Activated CD8-positive, alpha-beta T cell treated with anti-CD3 and anti-CD28 coated beads, Interleukin-2, amount 10 ng/mL, durations not matched to agents 7 days and 5 days (primary cell): ENCODE measurements around the gene CAVIN3. TPM values are rescaled to one million over a fixed set of nuclear protein-coding genes. Genes with fewer than 3 reads are reported as not detected.

Source experiments
- ATAC-seq: fragments of 150-1000 bp; cut with Tn5 transposase; one replicate; pipeline ENCODE4 v1.10.0; 2021; ENCODE audit warnings: moderate library complexity
- CTCF ChIA-PET: fragments of 350-600 bp; sonication (Branson Sonifier 250); formaldehyde crosslinking; loops from one replicate; lab custom pipeline; 2021; ENCODE audit warnings: antibody characterized with exemption; lab: Charles Lee
- POLR2A ChIA-PET: fragments of 350-600 bp; sonication (Branson Sonifier 250); formaldehyde crosslinking; loops from one replicate; lab custom pipeline; 2021; ENCODE audit warnings: antibody characterized with exemption; lab: Charles Lee
- DNase-seq: peaks from one replicate; pipeline ENCODE4 v3.0.0-alpha.2; 2020
- H3K27ac Mint-ChIP-seq: one replicate; pipeline ENCODE4 v1.8.0; 2021; ENCODE audit warnings: mild to moderate bottlenecking, mixed read lengths
- H3K27me3 Mint-ChIP-seq: one replicate; pipeline ENCODE4 v1.8.0; 2021; ENCODE audit warnings: low read depth, mixed read lengths
- H3K36me3 Mint-ChIP-seq: one replicate; pipeline ENCODE4 v1.8.0; 2021; ENCODE audit warnings: low read depth, mixed read lengths
- H3K4me1 Mint-ChIP-seq: one replicate; pipeline ENCODE4 v1.8.0; 2021; ENCODE audit warnings: low read depth, mixed read lengths
- H3K4me3 Mint-ChIP-seq: one replicate; pipeline ENCODE4 v1.8.0; 2021; ENCODE audit warnings: mild to moderate bottlenecking, mixed read lengths
- H3K9me3 Mint-ChIP-seq: one replicate; pipeline ENCODE4 v1.8.0; 2022; ENCODE audit warnings: mixed read lengths; ENCODE audit not compliant: insufficient read depth
- total RNA-seq, 2 experiments: library from RNA; stranded (reverse); gene quantifications; one replicate each; pipeline ENCODE4 v1.2.3, GENCODE V29; 2021

The CAVIN3 gene
- total RNA-seq, 2 experiments from 2014 or later: 1.0 to 1.2 TPM

DNA sequence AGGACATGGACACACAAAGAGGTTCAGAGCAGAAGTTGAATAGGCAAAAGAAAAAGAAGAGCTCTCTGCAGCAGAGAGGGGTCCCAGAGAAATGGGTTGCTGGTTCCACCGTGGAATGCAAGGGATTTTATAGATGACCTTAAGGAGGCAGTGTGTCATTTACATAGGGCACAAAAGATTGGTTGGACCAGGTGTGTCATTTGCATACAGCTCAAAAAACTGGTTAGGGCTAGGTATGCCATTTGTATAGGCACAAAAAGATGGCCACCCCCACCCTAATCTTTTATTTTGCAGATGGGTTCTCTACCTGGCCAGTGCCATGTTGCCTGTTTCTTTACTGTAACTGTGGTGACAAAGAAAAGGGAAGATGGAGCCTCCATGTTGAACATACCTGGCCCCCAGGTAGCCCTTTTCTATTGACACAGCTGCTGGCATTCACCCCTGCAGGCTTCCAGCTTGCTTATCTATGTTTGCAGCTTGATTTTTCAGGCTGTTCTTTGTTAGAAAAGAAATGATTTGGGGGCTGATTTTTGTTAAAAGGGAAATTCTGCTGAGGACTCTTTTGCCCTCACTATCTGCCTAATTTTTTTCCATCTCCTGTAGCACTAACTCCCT, 3.1 kb upstream of the CAVIN3 start:
- H3K9me3 Mint-ChIP-seq: no peaks in the 10 kb centered on the region
- H3K27me3 Mint-ChIP-seq: peaks cover 12% of the 10 kb centered on the region
- H3K4me1 Mint-ChIP-seq: peaks cover 30% of the 10 kb centered on the region
- no peak for ATAC-seq
- H3K27ac Mint-ChIP-seq: no peak overlapping the region
- H3K4me3 Mint-ChIP-seq: no peak overlapping the region
- POLR2A ChIA-PET: no interaction called here
- H3K36me3 Mint-ChIP-seq: no peaks in the 10 kb centered on the region
- no peak for DNase-seq
- CTCF ChIA-PET: interaction anchor here (0.9 to 5.2 kb wide), 4 partner anchors 28 to 40 kb away, joined by 3 to 28 read pairs (median 10); no protein-coding TSS in a partner anchor

DNA sequence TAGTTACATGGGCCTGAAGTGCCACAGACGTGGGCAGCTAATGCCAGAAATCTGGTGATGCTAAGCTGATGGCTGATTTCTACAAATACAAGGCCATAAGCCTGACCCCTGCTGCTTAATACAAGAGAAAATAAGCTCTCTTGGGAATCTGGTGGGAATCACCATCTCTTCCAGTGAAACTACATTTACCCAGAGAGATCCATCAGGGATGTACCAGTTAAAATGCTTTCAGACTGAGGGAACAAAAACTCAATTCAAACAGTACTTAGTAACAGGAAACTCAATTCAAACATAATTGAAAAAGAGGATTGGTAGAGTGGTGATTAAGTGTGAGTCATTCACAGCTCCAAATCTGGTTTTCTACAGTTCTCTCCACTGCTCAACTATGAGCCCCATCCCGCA, 1.7 kb upstream of the CAVIN3 start:
- DNase-seq: no peak
- peaks cover 30% of the 10 kb centered on the region for H3K4me1 Mint-ChIP-seq
- no peak for ATAC-seq
- ChIA-PET POLR2A (interaction anchor here (1.0 kb wide), 1 partner anchor 159 kb away, joined by 3 read pairs; the partner anchor contains the start of genes ARFIP2 and TIMM10B), CTCF (interaction anchor here (0.7 to 5.2 kb wide), 6 partner anchors 9 to 57 kb away, joined by 3 to 28 read pairs (median 5); no protein-coding TSS in a partner anchor)
- H3K27me3 Mint-ChIP-seq: peaks cover 18% of the 10 kb centered on the region
- no peak overlapping the region for H3K4me3 Mint-ChIP-seq
- peak overlapping the region; percentile 41 for H3K27ac Mint-ChIP-seq
- no peaks in the 10 kb centered on the region for H3K9me3 Mint-ChIP-seq
- H3K36me3 Mint-ChIP-seq: no peaks in the 10 kb centered on the region

DNA sequence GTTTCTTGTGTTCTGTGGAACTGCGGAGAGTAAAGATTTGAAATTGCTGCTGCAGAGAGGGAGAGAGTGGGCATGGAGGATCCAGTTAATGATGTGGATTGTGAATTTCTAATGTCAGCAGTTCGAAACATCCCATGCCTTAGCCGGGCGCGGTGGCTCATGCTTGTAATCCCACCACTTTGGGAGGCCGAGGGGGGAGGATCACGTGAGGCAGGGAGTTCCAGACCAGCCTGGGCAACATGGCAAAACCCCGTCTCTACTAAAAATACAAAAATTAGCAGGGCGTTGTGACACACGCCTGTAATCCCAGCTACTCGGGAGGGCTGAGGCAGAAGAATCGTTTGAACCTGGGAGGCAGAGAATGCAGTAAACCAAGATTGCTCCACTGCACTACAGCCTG, 1.1 kb upstream of the CAVIN3 start:
- Mint-ChIP-seq H3K4me1 (peaks cover 30% of the 10 kb centered on the region), H3K27me3 (peaks cover 20% of the 10 kb centered on the region), H3K27ac (peak overlapping the region; percentile 50), H3K36me3 (no peaks in the 10 kb centered on the region), H3K9me3 (no peaks in the 10 kb centered on the region), H3K4me3 (peak overlapping the region; percentile 69)
- ChIA-PET CTCF (interaction anchor here (1.5 to 5.2 kb wide), 2 partner anchors 36 to 42 kb away, joined by 5 to 28 read pairs; no protein-coding TSS in a partner anchor), POLR2A (no interaction called here)
- ATAC-seq (no peak), DNase-seq (no peak)

DNA sequence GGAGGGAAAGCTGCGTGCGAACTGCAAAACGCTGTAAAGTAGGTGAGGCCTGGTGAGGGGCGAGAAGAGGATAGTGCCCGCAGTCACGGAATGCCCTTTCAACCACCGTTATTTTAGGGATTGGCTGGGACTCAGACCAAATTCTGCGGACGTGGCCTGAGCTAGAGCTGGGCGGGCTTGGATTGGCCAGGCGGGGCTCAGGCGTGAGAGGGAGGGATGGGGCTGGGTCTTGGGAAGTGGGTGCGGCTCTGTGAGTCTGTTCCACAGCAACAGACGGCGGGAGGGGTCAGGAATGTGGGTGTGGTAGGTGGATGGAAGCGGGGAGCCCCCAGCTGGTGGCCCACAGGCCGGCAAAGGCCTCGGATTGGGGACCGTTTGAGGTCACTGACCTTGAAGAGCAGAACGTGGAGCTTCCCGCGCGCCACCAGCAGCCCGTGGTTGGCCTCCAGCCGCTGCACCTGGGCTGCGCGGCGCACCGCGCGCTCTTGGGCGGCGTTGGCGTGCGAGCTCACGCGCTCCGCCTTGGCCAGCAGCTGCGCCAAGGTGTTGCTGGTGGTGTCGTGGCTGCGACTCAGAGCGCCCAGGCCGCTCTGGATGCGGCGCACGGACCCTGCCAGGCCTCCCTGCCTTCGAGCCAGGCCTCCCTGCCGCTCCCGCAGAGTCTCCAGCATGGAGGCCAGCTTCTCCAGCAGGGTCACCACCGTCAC, 444 bp downstream of the CAVIN3 start:
- H3K27me3 Mint-ChIP-seq: peaks cover 24% of the 10 kb centered on the region
- POLR2A ChIA-PET: interaction anchor here (0.5 to 1.2 kb wide), 2 partner anchors 48 to 578 kb away, joined by 3 read pairs; no protein-coding TSS in a partner anchor
- H3K4me1 Mint-ChIP-seq: peaks cover 30% of the 10 kb centered on the region
- H3K27ac Mint-ChIP-seq: peak overlapping the region; percentile 53
- H3K36me3 Mint-ChIP-seq: no peaks in the 10 kb centered on the region
- H3K4me3 Mint-ChIP-seq: peak overlapping the region; percentile 49
- CTCF ChIA-PET: interaction anchor here (0.9 to 5.2 kb wide), 5 partner anchors 14 to 68 kb away, joined by 4 to 28 read pairs (median 7); no protein-coding TSS in a partner anchor
- H3K9me3 Mint-ChIP-seq: no peaks in the 10 kb centered on the region
- peak; percentile 60 for ATAC-seq
- peak; percentile 31 for DNase-seq

- H3K27ac Mint-ChIP-seq: peak overlapping the region; percentile 53
- H3K4me1 Mint-ChIP-seq: peaks cover 30% of the 10 kb centered on the region
- H3K36me3 Mint-ChIP-seq: no peaks in the 10 kb centered on the region
- ChIA-PET POLR2A (interaction anchor here (1.2 kb wide), 1 partner anchor 48 kb away, joined by 3 read pairs; no protein-coding TSS in a partner anchor), CTCF (interaction anchor here (0.9 to 5.2 kb wide), 6 partner anchors 14 to 68 kb away, joined by 4 to 28 read pairs (median 12); no protein-coding TSS in a partner anchor)
- H3K4me3 Mint-ChIP-seq: peak overlapping the region; percentile 49
- peaks cover 30% of the 10 kb centered on the region for H3K27me3 Mint-ChIP-seq
- ATAC-seq: no peak
- DNase-seq: no peak
- H3K9me3 Mint-ChIP-seq: no peaks in the 10 kb centered on the region
These were observed 1.1 kb downstream of the CAVIN3 start for GRCh38 chr11:6319001-6319703.

- Mint-ChIP-seq H3K4me3 (no peak overlapping the region), H3K27ac (no peak overlapping the region), H3K9me3 (no peaks in the 10 kb centered on the region), H3K4me1 (peaks cover 30% of the 10 kb centered on the region), H3K36me3 (no peaks in the 10 kb centered on the region), H3K27me3 (peaks cover 34% of the 10 kb centered on the region)
- ATAC-seq (no peak), DNase-seq (no peak)
- POLR2A ChIA-PET: no interaction called here
- CTCF ChIA-PET: interaction anchor here (0.7 to 5.1 kb wide), 8 partner anchors 16 to 117 kb away, joined by 3 to 28 read pairs (median 4); no protein-coding TSS in a partner anchor
These were observed 2.1 kb downstream of the CAVIN3 start for GRCh38 chr11:6318204-6318603.

DNA sequence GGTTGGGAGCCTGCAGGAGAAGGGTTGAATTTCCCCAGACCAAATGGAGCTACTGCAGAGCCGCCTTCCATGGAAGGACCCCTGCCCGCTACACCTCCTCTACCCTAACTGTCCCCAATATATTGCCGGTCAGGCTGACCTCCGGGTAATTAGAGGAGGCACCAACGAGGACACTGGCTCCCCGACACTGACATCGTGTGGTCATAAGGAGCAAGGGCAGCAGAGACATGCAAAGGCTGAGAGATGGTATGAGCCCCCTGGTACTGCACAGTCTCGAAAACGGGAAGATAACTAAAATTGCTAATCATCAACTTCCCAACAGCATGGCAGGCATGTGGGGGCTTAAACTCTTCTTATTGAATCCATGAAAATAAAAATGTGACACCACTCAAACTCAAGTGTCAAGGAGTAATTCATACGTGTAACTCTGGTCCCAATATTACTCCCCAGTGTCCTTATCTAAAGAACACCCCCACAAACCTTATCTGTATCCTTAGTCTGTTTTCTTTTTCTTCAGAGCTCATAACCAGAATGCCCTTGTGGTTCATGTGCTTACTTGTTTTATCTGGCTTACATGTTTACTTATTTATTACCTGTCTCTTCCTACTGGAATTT, 4.4 kb downstream of the CAVIN3 start:
- H3K27me3 Mint-ChIP-seq: peaks cover 37% of the 10 kb centered on the region
- peak; percentile 52 for ATAC-seq

DNA sequence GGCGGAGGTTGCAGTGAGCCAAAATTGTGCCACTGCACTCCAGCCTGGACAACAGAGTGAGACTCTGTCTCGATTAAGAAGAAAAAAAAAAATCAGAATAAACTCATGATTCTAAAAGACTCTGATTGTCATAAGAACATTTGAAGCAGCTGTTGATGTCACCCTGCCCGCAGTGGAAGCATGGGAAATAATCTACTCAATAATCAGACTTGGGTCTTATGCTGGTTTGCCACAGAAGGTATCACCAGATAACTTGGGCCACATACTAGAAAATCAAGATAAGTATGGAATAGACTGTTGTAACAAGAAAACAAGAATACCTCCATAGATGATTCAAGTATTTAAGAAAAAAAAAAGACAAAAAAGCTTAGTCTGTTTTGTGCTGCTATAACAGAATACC, 8.2 kb downstream of the CAVIN3 start:
- no peak overlapping the region for H3K27ac Mint-ChIP-seq
- H3K36me3 Mint-ChIP-seq: no peaks in the 10 kb centered on the region
- peaks cover 41% of the 10 kb centered on the region for H3K27me3 Mint-ChIP-seq
- no peak overlapping the region for H3K4me3 Mint-ChIP-seq
- CTCF ChIA-PET: interaction anchor here (1.0 to 2.8 kb wide), 4 partner anchors 9 to 51 kb away, joined by 3 to 8 read pairs (median 4); no protein-coding TSS in a partner anchor
- no peaks in the 10 kb centered on the region for H3K4me1 Mint-ChIP-seq
- DNase-seq: no peak
- no peak for ATAC-seq
- POLR2A ChIA-PET: no interaction called here
- H3K9me3 Mint-ChIP-seq: no peaks in the 10 kb centered on the region

More for the DNA sequence above, 4.4 kb downstream of the CAVIN3 start:
- H3K4me1 Mint-ChIP-seq: peaks cover 13% of the 10 kb centered on the region
- H3K27ac Mint-ChIP-seq: no peak overlapping the region
- peak; percentile 48 for DNase-seq
- no peaks in the 10 kb centered on the region for H3K9me3 Mint-ChIP-seq
- CTCF ChIA-PET: interaction anchor here (0.7 to 5.1 kb wide), 14 partner anchors 9 to 294 kb away, joined by 3 to 28 read pairs (median 6); partner anchors contain the start of gene FHIP1B
- no peaks in the 10 kb centered on the region for H3K36me3 Mint-ChIP-seq
- POLR2A ChIA-PET: no interaction called here
- H3K4me3 Mint-ChIP-seq: no peak overlapping the region

GRCh38 chr11:6307876-6308275, 12.4 kb downstream of the CAVIN3 start:
- ChIA-PET POLR2A (interaction anchor here (0.6 kb wide), 1 partner anchor 73 kb away, joined by 5 read pairs; no protein-coding TSS in a partner anchor), CTCF (interaction anchor here (1.1 to 2.1 kb wide), 3 partner anchors 46 to 284 kb away, joined by 4 to 6 read pairs (median 5); no protein-coding TSS in a partner anchor)
- Mint-ChIP-seq H3K27ac (no peak overlapping the region), H3K9me3 (no peaks in the 10 kb centered on the region), H3K4me1 (no peaks in the 10 kb centered on the region), H3K27me3 (peaks cover 49% of the 10 kb centered on the region), H3K36me3 (no peaks in the 10 kb centered on the region), H3K4me3 (no peak overlapping the region)
- ATAC-seq (no peak), DNase-seq (no peak)

DNA sequence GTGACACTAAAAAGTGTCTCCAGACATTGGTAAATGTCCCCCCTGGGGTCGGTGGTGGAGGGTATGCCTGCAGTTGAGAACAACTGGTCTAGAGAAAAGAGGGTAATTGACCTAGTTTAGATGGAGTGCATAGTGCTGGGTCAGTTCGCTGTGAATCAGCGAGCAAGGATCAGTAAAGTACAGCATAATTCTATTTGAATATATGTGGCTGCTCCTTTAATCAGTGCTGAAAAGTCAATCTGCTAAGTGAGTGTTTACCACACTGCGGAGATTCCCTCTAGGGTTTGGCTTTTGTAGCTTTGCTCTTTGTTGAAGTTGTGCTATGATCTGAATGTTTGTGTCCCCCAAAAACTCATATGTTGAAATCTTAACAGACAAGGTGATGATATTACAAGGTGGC, 15.0 kb downstream of the CAVIN3 start:
- ChIA-PET CTCF (interaction anchor here (0.8 to 2.0 kb wide), 3 partner anchors 47 to 57 kb away, joined by 3 to 10 read pairs (median 7); no protein-coding TSS in a partner anchor), POLR2A (no interaction called here)
- ATAC-seq (no peak), DNase-seq (no peak)
- no peak overlapping the region for H3K27ac Mint-ChIP-seq
- peaks cover 44% of the 10 kb centered on the region for H3K27me3 Mint-ChIP-seq
- no peaks in the 10 kb centered on the region for H3K4me1 Mint-ChIP-seq
- H3K4me3 Mint-ChIP-seq: no peak overlapping the region
- no peaks in the 10 kb centered on the region for H3K9me3 Mint-ChIP-seq
- no peaks in the 10 kb centered on the region for H3K36me3 Mint-ChIP-seq
